SIG-M5 (cell line): Measurements from ENCODE around the gene HERC5.
"Not testable (repeated sequence)": the region's sequence is repeated elsewhere in the genome, so short reads cannot be mapped to it uniquely, and the experiment has no call there.

Experiments used
- DNase-seq: peaks from one replicate; lab custom pipeline; 2025; lab: John Stamatoyannopoulos, UW

The HERC5 gene

DNA sequence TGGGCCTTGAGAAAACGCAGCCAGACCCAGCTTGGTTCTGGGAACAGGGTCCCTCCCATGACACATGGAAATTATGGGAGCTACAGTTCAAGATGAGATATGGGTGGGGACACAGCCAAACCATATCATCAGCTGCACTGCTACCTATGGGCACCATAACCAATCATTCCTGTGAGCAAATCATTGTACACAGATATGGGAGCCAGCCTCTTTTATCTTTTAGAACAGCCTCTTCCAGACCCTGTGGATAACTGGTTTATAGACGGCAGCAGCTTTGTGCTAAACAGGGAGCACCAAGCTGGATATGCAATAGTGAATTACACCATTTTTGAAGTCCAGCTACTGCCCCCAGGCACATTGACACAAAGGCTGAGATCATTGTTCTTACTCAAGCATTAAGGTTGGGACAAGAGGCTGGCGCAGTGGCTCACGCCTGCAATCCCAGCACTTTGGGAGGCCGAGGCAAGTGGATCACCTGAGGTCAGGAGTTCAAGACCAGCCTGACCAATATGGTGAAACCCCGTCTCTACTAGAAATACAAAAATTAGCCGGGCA is 8.6 kb upstream of the HERC5 start:
- not testable (repeated sequence) for DNase-seq

DNA sequence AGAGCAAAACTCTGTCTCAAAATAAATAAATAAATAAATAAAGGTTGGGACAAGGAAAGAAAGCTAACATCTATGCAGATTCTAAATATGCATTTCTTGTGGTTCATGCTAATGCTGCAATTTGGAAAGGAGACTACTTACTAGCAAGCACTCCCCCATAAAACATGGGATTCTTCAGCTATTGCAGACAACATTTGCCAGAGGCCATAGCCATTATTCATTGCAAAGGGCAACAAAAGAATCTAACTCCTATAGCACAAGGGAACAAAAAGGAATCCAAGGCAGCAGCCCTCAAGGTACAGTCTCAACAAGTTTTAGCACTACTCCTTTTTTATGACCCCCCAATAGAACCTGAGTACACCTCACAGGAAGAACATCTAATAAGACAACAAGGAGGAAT is 8.0 kb upstream of the HERC5 start:
- DNase-seq: no peak

DNA sequence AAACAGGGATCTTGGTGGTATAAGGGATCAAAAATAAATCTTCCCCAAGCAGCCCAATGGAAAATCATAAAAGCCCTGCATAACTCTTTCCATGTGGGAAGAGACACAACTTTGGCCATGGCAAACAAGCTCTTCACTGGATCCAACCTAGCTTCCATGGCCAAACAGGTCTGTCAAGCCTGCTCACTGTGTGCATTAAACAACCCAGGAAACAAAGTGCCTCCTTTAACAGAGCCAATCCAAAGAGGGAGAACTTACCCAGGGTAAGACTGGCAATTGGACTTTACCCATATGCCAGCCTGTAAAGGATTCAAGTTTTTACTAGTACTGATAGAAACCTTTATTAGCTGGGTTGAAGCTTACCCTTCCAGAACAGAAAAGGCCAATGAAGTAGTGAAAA is 7.6 kb upstream of the HERC5 start:
- no peak for DNase-seq

DNA sequence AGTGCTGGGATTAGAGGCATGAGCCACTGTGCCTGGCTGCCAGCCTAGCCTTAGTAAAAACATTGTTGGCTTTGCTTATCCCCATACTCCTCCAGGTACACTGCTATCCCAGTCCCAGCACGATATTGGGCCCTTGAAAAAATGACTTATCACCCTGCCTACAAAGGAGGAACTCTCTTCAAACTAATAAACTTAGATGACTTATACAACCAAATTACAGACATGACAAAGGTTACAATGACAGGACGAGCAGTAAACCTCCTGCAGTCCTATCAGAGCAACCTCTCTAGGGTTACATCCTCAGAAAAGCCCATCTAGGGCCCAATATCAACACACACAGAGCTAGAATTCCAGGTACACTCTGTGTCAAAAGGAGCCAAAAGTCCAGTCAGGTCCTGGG is 5.7 kb upstream of the HERC5 start:
- DNase-seq: no peak

DNA sequence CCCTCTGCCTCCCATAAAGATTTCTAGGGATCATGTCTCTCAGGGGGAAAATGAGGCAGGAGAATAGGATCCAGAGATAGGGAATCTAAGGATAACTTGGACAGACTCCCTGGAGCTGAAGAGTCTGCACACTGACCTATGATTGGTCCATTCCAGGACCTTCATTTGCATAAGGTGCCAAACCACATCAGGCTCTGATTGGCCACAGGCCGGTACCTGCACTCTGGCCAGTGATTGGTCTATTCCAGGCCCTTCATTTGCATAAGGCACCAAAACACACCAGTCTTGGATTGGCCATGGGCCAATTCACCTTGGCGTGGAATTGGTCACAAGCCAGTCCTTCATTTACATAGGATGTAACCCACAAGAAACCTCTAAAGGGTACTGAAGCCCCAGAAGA is 4.0 kb upstream of the HERC5 start:
- no peak for DNase-seq

DNA sequence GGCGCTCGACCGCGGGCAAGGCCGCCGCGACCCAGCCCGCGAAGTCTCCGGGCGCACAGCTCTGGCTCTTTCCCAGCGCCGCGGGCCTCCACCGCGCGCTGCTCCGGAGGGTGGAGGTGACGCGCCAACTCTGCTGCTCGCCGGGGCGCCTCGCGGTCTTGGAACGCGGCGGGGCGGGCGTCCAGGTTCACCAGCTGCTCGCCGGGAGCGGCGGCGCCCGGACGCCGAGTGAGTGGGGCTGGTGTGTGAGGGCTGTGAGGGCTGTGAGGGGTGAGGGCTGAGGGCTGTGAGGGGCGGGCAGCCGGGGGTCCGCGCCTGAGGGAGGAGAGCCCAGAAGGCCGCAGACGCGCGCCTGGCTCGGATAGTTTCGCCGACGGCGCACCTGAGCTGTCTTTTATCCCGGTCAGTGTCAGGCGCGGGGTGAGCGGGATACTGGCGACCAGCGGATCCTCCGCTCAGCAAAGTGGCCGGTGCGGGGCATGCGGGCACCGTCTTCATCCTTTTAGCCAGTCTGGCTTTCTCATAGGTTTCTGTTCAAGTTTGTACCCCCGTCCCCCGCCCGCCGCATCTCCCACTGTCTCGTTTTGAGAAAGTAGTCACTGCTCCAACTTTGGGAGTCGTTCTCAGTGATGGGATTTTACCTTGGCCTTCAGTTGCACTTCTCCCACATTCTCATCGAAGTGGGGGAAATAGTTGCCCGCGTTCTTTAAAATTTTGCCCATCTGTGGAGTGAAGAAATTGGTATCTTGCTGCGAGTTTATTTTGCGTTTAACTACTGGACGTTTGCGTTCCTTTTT is 586 bp downstream of the HERC5 start:
- DNase-seq: no peak

DNA sequence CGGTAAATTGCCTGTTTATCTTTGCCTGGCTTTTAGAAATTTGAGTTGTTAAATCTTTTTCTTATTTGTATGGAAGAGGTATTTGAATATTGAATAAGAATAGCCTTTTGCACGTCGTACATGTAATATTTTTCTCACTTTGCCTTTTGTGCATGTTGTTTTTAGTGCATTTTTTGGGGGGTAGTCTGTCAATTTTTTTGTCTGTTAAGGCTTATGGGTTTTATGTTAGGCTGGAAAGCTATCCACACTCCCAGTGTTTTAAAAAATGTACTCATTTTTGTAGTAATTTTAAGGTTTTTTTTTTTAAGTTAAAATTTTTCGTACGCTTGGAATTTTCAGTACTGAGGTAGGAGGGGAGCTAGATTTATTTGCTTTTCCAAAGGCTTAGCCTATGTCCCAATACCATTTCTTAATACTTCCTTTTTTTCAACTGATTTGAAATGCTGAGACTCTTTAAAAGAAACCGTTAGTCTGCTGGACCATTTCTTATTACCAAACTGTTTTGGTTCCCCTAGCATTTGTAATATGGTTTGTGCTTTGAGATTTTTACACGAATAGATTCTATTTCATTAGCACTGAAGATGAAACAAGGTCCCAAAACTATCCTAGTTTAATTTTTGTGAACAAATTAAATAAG is 1.3 kb downstream of the HERC5 start:
- no peak for DNase-seq

DNA sequence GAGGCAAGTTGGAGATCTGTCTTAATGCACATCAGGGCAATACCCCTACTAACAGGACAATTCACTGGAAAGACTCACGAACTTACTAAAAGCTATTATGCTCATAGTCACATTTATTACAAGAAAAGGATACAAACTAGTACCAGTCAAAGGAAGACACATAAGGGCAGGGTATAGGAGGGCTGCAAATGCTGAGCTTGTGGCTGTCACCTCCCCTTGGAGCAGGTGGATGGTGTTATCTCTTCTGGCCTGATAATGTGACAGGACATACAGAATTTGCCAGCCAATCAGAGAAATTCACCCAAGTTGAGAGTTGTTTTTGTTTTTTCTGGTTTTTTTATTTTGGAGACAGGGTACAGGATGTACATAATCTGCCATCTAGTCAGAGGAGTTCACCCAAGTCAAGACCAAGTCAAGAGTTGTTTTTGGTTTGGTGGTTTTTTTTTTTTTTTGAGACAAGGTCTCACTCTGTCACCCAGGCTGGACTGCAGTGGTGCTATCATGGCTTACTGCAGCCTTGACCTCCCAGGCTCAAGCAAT is 8.8 kb downstream of the HERC5 start:
- no peak for DNase-seq

DNA sequence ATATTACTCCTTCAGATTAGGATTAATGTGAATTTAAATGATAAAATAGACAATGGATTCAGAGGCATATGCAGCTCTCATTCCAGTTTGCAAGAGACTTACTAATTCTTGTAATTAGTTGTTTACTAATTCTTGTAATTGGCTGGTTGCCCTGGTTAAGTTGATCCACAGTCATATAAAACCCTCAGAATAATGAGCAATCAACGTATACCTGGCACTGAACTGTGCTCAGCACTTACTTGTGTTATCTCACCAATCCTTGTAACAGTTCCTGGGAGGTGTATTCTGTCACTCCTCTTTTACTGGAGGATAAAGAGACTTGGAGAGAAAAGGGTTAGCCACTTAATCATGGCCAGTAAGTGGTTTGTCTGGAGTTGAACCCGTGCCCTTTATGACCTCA is 10.5 kb downstream of the HERC5 start:
- DNase-seq: no peak

DNA sequence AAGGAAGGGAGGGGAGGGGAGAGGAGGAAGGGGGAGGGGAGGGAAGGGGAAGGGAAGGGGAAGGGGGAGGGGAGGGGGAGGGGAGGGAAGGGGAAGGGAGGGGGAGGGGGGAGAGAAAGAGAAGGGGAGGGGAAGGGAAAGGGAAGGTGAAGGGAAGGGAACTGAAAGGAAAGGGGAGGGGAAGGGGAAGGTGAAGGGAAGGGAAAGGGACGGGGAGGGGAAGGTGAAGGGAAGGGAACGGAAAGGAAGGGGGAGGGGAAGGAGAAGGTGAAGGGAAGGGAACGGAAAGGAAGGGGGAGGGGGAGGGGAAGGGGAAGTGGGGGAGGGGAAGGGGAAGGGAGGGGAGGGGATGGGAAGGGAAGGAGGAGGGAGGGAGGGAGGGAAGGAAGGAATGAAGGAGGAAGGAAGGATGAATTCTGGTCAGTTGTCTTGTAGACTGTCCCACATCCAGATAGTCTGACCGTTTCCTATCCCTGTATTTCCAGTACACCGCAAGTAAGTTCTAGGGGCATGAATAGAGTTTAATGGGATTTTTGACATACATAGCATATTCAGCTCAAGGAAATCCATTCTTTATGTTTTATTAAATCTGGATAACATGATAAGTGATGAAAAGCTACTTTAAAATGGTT is 20.4 kb downstream of the HERC5 start:
- DNase-seq: no peak

DNA sequence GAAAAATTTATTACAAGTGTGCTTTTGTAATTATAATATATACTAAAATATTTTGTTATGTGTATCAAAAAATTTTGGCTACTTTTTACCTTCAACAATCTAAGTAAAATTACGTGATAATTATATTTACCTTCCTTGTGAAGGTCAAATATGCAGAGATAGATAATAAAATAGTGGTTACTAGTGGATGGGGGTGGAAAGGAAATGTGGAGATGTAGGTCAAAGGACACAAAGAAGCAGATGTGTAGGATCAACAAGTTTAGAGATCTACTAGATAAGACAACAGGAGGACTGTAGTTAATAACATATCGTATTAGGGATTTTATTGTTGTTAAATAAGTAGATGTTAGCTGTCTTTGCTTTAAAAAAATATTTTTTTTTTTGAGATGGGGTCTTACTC is 21.3 kb downstream of the HERC5 start:
- DNase-seq: no peak

DNA sequence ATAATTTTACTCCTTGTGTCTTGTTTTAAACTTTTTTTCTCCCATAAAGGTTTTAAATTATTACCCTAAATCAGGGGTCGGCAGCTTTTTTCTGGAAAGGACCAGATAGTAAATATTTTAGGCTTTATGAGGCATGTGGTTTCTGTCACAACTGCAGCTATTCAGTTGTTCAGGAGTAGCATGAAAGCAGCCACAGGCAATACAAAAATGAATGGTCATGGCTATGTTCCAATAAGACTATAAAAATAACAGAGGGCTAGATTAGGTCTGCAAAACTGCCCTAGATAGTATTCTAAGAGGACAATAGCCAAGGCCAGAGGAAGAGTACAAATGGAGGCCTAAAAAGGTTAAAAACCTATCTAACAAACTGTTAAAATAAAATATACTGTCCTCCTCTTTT is 24.6 kb downstream of the HERC5 start:
- DNase-seq: no peak

DNA sequence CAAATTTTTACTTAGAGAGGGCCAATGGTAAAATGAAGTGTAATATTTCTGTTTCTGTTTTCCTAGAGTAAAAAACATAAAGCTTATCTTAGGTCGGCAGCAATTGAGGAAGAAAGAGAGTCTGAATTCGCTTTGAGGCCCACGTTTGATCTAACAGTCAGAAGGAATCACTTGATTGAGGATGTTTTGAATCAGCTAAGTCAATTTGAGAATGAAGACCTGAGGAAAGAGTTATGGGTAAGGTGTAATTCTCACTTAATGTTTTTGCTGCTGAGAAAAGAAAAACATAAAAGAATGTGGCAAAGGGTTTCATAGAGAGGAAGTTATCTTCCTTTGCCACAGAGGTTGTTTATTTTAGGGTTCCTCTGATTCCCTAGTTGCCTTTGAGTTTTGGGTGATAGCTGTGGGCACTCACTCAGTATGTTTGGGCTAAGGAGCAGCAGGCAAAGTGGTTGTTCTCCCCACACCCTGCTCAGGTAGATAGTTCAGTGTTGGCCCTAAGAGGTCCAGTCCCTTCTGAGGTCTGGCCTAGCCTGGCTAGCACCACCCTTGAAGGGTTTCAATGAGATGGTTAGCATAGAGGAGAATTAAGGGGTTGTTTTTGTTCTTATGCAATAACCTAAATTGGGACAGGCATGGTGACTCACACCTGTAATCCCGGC is 32.3 kb downstream of the HERC5 start:
- DNase-seq: no peak

DNA sequence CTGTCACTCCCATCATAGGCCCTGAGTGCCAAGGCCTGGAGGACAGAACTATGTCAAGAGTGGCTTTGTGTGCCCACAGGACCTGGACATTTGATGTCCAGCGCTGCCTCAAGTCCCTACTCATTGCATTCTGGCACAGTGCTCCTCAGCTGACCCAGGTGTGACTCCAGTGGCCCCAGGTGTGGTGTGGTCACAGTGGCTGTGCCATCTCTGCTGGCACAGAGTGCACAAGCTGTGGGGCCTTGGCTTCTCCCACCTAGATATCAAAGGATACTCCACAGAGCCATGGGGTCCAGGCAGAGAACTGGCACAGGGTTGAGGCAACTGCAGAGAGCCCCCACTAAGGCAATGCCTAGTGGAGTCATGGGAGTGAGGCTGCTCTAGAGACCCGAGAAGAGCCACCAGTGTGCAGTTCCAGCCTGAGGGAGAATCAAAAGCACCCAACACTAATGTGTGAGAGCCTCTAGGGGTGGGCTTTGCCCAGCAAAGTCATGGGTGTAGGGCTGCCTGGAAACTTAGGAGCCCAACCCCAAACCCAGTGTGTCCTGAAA is 41.0 kb downstream of the HERC5 start:
- DNase-seq: no peak

DNA sequence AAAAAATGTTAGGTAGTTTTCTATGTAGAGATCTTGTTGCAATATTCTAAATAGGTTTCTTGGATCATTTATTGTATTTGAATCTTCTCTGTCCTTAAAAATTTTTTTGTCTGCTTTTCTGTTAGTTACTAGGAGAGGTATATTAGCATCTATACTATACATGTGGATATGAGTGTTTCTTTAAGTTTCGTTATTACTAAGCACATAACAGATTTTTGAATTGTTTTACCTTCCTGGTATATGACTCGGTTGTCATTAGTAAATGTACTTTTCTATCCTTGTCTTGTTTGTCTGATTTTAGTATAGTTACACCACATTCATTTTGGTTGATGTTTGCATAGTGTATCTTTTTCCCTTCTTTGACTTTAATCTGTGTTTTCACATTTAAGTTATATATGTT is 46.4 kb downstream of the HERC5 start:
- DNase-seq: no peak

DNA sequence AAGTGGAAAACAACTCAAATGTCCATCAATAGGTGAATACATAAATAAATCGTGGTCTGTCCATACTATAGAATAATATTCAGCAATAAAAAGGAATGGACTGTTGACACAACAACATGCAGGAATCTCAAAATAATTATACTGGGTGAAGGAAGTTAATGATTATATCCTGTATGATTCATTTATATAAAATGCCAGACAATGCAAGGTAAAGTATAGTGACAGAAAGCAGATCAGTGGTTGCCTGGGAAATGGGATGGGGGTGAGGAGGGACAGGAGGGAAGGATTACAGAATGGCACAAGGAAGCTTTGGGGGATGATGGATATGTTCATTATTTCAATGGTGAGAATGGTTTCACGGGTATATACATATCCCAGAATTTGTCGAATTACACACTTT is 54.3 kb downstream of the HERC5 start:
- DNase-seq: no peak

DNA sequence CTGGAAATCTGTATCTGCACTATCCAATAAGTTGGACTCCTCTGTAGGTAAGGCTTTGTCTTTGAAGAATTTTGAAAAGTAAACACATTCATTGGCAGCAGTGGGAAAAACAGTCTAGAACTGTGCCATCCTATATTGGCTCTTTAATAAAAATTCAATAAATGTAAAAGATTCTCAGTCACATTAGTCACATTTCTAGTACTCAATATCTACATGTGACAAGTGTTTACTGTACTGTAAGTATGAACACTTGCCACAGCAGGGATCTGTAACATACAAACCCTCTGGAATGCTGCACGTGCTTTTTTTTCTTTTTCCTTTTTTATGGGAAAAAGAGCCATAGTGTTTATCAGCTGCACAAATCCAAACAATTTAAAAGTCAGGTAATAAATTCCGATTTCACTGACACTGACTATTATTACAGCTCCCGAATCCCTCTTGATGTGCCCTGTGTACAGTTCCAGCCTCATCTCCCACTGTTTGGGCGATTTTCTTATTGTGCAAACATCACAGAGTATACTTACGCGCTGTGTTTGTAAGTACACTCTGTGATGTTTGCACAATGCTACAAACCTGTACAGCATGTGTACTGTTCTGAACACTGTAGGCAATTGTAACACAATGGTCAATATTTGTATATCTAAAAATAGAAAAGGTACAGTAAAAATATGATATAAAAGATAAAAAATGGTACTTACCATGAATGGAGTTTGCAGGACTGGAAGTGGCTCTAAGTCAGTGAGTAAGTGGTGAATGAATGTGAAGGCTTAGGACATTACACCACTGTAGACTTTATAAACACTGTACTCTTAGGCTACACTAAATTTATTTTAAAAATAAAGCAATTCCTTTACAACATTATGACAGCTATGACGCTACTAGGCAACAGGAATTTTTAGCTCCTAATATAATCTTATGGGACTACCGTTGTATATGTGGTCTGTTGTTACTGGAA is 57.9 kb downstream of the HERC5 start:
- DNase-seq: no peak

DNA sequence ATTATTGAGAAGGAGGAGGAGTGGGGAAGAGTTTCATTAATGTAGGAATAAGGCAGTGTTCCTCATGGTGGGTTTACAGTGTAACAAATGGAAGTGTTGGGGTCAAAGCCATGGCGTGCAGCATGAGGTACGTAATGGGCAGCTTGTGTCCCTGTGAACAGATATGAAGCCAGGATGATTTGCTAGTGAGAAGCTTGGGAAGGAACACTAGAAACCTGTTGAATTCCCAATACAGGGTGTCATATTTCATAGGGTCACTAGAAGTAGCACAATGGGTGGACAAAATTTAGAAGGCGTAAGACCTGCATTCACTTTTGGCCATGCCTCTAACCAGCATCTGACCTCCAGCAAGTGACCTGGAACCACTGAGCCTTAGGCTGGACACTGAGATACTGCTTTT is 59.8 kb downstream of the HERC5 start:
- no peak for DNase-seq

DNA sequence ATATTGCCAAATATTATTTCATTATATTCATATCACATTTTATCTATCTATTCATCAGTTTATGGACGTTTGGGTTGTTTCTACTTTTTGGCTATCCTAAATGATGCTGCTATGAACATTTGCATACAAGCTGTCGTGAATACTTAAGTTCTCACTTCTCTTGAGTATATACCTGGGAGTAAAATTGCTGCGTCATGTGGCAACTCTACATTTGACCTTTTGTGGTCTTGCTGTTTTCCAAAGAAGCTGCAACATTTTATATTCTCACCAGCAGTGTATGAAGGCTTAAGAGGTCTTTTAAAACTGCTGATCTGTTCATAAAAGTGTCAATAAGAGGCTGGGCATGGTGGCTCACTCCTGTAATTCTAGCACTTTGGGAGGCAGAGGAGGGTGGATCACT is 60.9 kb downstream of the HERC5 start:
- no peak for DNase-seq

DNA sequence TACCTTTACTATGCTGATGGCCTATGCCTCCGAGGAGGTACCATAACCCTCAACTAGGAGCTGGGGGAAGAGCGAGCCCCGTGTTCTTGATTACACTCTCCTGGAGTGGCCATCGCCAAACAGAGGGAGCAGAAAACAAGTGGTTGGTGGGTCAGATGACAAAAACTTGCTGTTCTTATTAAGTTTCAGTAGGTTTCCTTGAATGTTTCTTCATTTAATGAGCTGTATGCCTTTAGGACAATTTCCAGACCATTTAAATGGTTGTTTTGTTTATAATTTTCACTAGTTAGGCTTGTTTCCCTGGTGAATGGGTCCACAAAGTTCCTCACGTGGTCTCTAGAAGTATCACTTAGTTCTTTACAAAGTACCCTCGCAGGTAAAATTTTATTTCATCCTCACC is 62.0 kb downstream of the HERC5 start:
- DNase-seq: no peak
